Testis (tissue), 2 donors: ENCODE results near the gene SH3GL3.

Experiments
- CTCF ChIP-seq, 3 experiments: fragments of 450-650 bp in 2 of 3; fragments of 200-600 bp in 1 of 3; sonication (generic) in 1 of 3; IDR thresholded peaks; one replicate each; pipeline ENCODE4 v1.5.1; 2016 to 2019; ENCODE audit warnings: antibody characterized with exemption in 3 of 3, mild to moderate bottlenecking in 2 of 3, moderate library complexity in 1 of 3
- POLR2A ChIP-seq: fragments of 450-650 bp; IDR thresholded peaks from one replicate; pipeline ENCODE4 v1.6.1; 2017; ENCODE audit warnings: antibody characterized with exemption, mild to moderate bottlenecking, moderate library complexity

- TF ChIP-seq CTCF (IDR thresholded peaks at IDR 0.05) (no peak), POLR2A (no peak)
These were observed 206.1 kb downstream of the SH3GL3 start for GRCh38 chr15:83653288-83653638.
